KOPT-K1 (cell line): ENCODE measurements around the gene ZFP92.

ENCODE experiments used
- H3K27ac ChIP-seq: fragments of 200-600 bp; sonication (generic); 2 replicates; pipeline ENCODE4 v1.5.1; 2016; ENCODE audit warnings: antibody characterized with exemption, mild to moderate bottlenecking, low read depth, low read length; ENCODE audit not compliant: poor library complexity, severe bottlenecking
- H3K36me3 ChIP-seq: fragments of 200-600 bp; sonication (generic); 2 replicates; pipeline ENCODE4 v1.5.1; 2017; ENCODE audit warnings: antibody characterized with exemption, mild to moderate bottlenecking, low read length, moderate library complexity; ENCODE audit not compliant: insufficient read depth
- H3K9me3 ChIP-seq: fragments of 200-600 bp; sonication (generic); 2 replicates; pipeline ENCODE4 v1.5.1; 2017; ENCODE audit warnings: antibody characterized with exemption, low read length, mild to moderate bottlenecking; ENCODE audit not compliant: insufficient read depth, poor library complexity, severe bottlenecking

Gene ZFP92

GRCh38 chrX:153433781-153434285, 22.6 kb downstream of the ZFP92 start:
- Histone ChIP-seq H3K36me3 (no peaks in the 10 kb centered on the region), H3K27ac (no peak overlapping the region)

GRCh38 chrX:153434801-153435200, 23.5 kb downstream of the ZFP92 start:
- H3K9me3 ChIP-seq, result no peaks in the 10 kb centered on the region
- no peak overlapping the region for H3K27ac ChIP-seq
- no peaks in the 10 kb centered on the region for H3K36me3 ChIP-seq

More at GRCh38 chrX:153433781-153434285, 22.6 kb downstream of the ZFP92 start:
- no peaks in the 10 kb centered on the region for H3K9me3 ChIP-seq

- H3K9me3 ChIP-seq, result no peaks in the 10 kb centered on the region
- H3K27ac ChIP-seq, result no peak overlapping the region
- no peaks in the 10 kb centered on the region for H3K36me3 ChIP-seq
Measured at GRCh38 chrX:153435845-153436244, 24.6 kb downstream of the ZFP92 start.

GRCh38 chrX:153438532-153438931, 27.3 kb downstream of the ZFP92 start:
- H3K36me3 ChIP-seq, result no peaks in the 10 kb centered on the region
- no peak overlapping the region for H3K27ac ChIP-seq
- H3K9me3 ChIP-seq, result no peaks in the 10 kb centered on the region

- Histone ChIP-seq H3K9me3 (no peaks in the 10 kb centered on the region), H3K27ac (no peak overlapping the region), H3K36me3 (no peaks in the 10 kb centered on the region)
Measured at GRCh38 chrX:153439977-153440376, 28.7 kb downstream of the ZFP92 start.

- H3K36me3 ChIP-seq, result no peaks in the 10 kb centered on the region
- no peak overlapping the region for H3K27ac ChIP-seq
- no peaks in the 10 kb centered on the region for H3K9me3 ChIP-seq
Measured at GRCh38 chrX:153440556-153441135, 29.4 kb downstream of the ZFP92 start.

- H3K9me3 ChIP-seq, result no peaks in the 10 kb centered on the region
- no peak overlapping the region for H3K27ac ChIP-seq
- no peaks in the 10 kb centered on the region for H3K36me3 ChIP-seq
Measured at GRCh38 chrX:153441296-153441695, 30.0 kb downstream of the ZFP92 start.

- Histone ChIP-seq H3K36me3 (no peaks in the 10 kb centered on the region), H3K9me3 (no peaks in the 10 kb centered on the region), H3K27ac (no peak overlapping the region)
Measured at GRCh38 chrX:153441981-153442380, 30.7 kb downstream of the ZFP92 start.

- H3K27ac ChIP-seq, result no peak overlapping the region
- H3K36me3 ChIP-seq, result 0 out of 2 replicates have a peak, but pooled peaks cover 4% of the 10 kb centered on the region
- H3K9me3 ChIP-seq, result no peaks in the 10 kb centered on the region
Measured at GRCh38 chrX:153442463-153442862, 31.2 kb downstream of the ZFP92 start.

GRCh38 chrX:153443476-153444332, 32.4 kb downstream of the ZFP92 start:
- Histone ChIP-seq H3K36me3 (0 out of 2 replicates have a peak, but pooled peaks cover 6% of the 10 kb centered on the region), H3K9me3 (no peaks in the 10 kb centered on the region), H3K27ac (no peak overlapping the region)

- Histone ChIP-seq H3K27ac (no peak overlapping the region), H3K36me3 (0 out of 2 replicates have a peak, but pooled peaks cover 10% of the 10 kb centered on the region), H3K9me3 (no peaks in the 10 kb centered on the region)
Measured at GRCh38 chrX:153444333-153445011, 33.2 kb downstream of the ZFP92 start.

- Histone ChIP-seq H3K27ac (no peak overlapping the region), H3K36me3 (0 out of 2 replicates have a peak, but pooled peaks cover 13% of the 10 kb centered on the region)
Measured at GRCh38 chrX:153445106-153445855, 34.0 kb downstream of the ZFP92 start.

GRCh38 chrX:153445856-153446635, 34.8 kb downstream of the ZFP92 start, which contains the start of gene TREX2:
Gene TREX2 (minus strand): TSS chrX:153446056. CDS start chrX:153445430, 626 bp downstream.
- Histone ChIP-seq H3K27ac (no peak within 1 kb of the TSS), H3K36me3 (peaks cover 19% of the 10 kb centered on the region; the same call in 1 of the 2 replicates)

More at GRCh38 chrX:153445106-153445855, 34.0 kb downstream of the ZFP92 start:
- no peaks in the 10 kb centered on the region for H3K9me3 ChIP-seq

GRCh38 chrX:153446636-153446936, 35.3 kb downstream of the ZFP92 start:
- Histone ChIP-seq H3K27ac (no peak overlapping the region), H3K36me3 (peaks cover 25% of the 10 kb centered on the region; the same call in 1 of the 2 replicates), H3K9me3 (no peaks in the 10 kb centered on the region)

More at GRCh38 chrX:153445856-153446635, 34.8 kb downstream of the ZFP92 start, which contains the start of gene TREX2:
- H3K9me3 ChIP-seq, result no peaks in the 10 kb centered on the region
